Testis (tissue), 2 donors: ENCODE results near the gene LMBRD2.

Source experiments
- POLR2A ChIP-seq: fragments of 450-650 bp; IDR thresholded peaks from one replicate; pipeline ENCODE4 v1.6.1; 2017; ENCODE audit warnings: antibody characterized with exemption, mild to moderate bottlenecking, moderate library complexity
- TF ChIP-seq, protein P1 (sequence below), 3 experiments: fragments of 450-650 bp in 2 of 3; fragments of 200-600 bp in 1 of 3; sonication (generic) in 1 of 3; IDR thresholded peaks; one replicate each; pipeline ENCODE4 v1.5.1; 2016 to 2019; ENCODE audit warnings: antibody characterized with exemption in 3 of 3, mild to moderate bottlenecking in 2 of 3, moderate library complexity in 1 of 3

DNA sequence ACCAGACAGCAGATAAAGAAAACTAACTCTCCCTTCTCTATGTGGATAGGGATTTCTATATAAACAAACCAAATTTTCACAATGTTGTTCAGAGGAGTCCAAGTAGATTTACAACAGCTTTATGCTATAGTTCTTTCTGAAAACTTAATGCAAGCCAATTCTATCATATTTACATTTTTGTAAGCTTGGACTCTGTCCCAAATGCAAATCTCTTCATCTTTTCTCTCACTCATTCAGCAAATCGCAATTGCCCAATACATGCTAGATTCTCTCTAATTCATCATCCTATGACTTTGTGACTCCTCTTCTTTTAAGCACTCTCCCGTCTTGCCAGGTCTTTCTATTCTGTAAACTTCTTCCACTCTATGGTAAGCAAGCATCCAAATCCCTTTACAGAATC, 45.9 kb downstream of the LMBRD2 start:
- no peak for TF ChIP-seq POLR2A
- TF ChIP-seq, protein P1, sequence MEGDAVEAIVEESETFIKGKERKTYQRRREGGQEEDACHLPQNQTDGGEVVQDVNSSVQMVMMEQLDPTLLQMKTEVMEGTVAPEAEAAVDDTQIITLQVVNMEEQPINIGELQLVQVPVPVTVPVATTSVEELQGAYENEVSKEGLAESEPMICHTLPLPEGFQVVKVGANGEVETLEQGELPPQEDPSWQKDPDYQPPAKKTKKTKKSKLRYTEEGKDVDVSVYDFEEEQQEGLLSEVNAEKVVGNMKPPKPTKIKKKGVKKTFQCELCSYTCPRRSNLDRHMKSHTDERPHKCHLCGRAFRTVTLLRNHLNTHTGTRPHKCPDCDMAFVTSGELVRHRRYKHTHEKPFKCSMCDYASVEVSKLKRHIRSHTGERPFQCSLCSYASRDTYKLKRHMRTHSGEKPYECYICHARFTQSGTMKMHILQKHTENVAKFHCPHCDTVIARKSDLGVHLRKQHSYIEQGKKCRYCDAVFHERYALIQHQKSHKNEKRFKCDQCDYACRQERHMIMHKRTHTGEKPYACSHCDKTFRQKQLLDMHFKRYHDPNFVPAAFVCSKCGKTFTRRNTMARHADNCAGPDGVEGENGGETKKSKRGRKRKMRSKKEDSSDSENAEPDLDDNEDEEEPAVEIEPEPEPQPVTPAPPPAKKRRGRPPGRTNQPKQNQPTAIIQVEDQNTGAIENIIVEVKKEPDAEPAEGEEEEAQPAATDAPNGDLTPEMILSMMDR (IDR thresholded peaks at IDR 0.05): no peak
